GM18873 (cell line): ENCODE data around the gene GPHA2.

Source experiments
- ATAC-seq: cut with Tn5 transposase; IDR thresholded peaks from one replicate; pipeline ENCODE4 v1.9.1; 2021; ENCODE audit warnings: mild to moderate bottlenecking, moderate library complexity, moderate number of reproducible peaks; ENCODE audit not compliant: unreplicated experiment, low FRiP score

The GPHA2 gene

DNA sequence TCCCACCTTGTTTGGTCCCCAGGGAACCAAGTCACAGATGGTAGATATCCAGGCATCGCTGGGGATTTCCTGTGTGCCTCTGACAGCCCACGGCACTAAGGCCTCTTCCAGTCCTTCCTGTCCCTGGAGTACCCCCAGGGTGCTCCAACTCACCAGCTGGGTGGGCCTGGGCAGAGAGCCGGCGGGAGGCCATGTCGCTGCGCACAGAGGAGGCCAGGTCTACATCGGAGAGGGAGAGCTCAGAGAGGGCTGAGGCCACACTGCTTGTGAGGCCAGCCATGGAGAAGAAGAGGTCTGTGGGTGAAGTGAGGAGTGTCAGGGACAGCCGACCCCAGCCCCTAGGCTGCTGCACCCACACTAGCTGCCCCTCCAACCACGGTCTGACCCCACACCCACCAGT is 24.0 kb downstream of the GPHA2 start:
- ATAC-seq = no peak

DNA sequence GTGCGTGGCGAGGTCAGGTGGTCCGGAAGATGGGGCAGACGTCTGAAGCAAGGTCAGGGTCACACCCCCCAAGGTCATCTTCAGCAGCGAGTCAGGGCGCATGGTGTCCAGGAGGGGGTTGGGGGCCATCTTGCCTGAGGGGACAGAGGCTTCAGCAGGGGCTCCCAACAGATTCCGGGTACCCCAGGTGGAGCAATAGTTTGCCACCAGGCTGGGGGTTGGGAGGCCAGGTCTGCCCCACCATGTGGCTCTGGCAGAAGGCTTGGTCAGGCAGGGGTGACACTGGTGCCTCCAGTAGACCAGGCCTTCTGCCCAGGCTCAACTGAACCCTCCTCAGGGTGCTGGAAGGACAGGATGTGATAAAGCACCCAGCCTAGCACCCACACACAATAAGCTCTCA is 24.6 kb downstream of the GPHA2 start:
- ATAC-seq = no peak

DNA sequence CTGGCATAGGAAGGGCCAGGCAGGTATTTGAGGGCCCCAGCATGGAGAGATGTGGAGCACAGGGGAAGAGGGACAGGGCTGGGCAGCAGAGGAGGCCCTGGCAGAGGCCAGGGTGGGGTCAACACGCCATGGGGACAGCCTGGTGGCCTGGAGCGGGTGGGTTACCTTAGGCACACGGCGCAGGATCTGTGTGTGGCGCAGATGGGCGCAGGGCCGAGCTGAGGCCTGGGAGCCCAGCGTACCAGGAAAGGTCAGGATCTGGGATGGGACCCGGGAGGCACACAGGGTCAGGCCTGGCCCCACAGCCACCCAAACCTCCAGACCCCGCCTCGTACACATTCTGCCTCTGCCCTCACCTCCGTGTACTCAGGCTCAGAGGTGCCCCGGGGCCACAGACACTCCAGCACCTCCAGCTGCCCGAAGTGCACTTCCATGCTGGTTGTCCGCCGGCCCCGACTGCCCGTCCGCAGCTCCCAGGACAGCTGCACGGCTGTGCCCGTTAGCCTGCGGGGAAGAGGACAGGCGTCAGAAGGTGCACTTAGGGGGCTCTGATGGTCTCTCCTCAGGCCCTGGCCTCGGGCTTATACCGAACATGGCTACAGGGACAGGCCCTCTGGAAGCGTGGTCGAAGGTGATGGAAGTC is 25.1 kb downstream of the GPHA2 start:
- no peak for ATAC-seq

DNA sequence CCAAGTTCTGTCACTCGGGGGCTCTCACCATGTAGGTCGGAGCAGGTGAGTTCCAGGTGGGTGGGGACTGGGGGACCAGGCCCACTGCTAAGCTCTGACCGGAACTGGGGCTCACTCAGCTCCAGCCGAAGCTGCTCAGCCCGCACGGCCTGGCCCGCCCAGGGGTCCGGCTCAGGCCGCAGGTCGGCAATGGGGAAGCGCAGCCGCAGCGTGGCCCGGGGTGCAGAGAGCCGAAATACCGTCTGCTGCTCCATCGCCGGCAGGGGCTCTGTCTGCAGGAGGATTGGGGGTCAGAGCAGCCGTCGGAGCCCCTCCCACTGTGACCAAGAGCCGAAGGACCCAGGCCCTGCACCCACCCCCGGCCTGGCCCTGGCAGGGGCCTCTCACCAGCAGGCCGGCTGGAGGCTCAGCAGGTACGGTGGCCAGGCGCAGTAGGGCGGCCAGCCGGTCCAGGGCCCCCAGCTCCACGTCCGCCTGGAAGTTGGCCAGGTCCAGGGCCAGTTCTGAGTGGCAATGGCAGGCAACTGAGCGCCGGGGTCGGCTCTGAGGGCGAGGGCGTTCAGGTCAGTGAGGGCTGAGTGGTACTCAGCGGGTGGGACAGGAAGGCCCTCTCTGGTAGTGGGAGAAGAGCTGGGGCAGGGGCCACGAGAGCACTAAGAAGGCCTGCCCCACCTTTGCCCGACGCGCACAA is 25.9 kb downstream of the GPHA2 start:
- ATAC-seq = no peak

DNA sequence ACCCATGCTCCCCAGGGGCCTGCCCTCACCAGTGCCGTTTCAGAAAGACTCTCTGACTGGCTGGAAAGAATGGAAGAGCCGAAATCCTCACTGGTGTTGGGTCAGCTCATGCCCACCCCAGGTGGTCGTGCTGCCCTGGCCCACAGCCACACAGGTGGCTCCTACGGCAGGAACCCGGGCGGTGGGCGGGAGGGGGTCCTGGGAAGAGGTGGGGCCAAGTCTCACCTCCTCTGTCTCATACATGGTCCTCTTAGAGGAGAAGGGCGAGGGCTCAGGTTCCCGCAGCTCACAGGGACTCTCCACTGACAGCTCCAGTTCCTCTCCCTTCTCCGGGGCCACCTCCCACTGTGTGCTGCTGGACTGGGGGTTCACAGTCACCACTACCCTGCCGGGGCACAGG is 26.9 kb downstream of the GPHA2 start:
- no peak for ATAC-seq

DNA sequence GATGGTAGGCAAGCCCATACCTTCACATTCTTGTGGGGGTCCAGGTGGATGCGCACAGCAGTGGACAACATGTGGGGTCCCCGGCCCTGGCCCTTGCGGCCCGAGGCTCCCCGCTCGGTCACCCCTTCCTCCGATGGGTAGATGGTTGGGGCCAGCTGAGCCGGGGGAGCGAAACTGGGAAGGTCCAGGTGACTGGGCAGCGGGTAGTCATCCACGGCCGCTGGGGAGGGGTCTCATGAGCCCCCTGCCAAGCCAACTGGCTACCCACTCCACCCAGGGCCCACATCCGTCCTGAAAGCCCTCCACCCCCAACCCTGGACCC is 29.4 kb downstream of the GPHA2 start:
- ATAC-seq = no peak

DNA sequence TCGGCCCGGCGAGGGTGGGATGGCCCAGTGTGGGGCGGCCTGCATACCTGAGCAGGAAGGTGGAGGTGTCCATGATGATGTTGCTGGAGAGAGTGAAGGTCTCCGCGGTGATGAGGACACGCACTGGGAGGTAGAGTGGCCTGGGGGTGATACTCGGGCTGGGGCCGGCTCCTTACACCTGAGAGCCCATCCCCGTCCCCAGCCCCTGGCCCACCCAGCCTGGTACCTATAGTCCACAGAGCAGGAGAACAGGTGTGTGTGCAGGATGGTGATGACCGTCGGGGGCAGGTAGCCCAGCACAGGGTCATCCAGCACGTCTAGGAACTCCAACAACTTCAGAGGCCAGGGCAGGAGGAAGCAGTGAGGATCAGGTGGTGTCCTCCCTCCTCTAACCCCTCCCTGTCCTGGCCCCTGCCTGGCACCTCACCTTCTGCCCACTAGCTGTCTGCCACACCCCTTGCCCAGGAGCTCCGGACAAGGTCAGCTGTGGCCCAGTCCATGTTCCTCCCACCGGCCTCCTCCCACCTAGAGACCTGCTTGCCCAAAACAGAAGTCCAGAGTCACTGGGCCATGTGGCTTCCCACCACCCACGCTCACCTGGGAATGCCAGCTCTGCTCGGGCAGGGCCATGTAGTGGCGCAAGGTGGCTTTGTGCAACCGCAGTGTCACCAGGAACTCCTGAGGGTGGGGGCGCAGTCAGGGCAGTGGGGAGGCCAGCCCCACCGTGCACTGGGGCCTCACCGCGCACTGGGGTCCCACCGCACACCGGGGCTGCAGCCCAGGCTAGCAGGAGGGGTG is 30.0 kb downstream of the GPHA2 start:
- no peak for ATAC-seq

DNA sequence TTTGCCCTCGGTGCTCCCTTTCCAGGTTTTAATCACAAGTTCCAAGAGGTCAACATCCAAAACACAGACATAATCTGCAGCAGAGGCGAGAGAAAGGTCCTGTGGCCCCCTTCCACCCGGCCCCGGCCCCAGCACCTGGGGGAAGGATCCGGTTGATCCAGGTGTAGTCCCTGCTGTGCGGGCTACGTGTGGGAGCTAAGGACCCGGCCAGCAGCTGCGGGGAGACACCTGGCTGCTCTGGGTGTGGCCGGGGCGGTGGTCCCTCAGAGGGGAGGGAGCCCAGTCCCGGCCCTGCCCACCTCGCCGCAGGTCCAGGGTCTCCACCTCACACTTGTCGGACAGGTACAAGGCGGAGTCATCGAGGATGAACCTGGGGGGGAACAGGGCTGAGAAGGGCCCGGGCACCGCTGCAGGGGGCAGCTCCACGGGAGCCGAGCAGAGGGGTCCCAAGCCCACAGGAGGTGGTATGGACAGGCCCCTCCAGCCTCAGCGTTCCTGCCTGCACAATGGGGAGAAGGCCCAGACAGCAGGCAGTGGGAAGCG is 32.3 kb downstream of the GPHA2 start:
- no peak for ATAC-seq

DNA sequence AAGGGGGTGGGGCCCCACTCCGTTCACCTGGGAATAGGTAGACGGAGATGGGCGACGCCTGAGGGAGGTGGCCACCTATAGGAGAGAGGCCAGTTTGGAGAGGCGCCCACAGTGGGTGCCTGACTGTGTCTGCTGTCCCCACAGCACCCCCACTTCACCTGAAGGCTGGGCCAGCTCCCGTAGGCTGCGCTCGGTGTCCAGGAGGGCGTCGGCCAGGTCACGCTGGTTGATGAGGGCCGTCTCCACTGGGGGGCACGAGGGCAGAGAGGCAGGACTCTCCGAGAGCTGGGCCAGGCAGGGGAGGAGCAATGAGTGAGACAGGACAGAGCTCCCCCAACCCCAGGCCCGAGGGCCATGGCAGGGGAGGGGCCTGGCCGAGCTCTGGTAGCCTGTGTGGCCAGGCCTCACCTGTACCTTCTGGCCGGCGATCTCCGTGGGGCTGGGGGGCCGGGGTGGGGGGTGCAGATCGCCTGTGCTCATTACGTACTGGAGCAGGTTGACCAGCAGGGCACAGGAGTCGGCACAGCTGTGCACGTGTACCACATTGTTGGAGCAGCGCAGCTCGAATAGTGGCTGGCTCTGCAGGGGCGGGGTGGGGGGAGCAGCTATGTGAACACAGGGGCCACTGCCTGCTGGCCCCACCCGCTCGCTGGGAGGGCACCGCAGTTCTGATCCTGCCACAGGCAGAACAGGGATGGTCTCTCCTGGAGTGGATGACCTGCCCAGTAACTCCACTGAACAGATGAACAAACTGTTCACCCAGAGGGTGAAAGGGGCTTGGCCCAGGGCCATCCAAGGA is 33.4 kb downstream of the GPHA2 start:
- ATAC-seq = no peak

DNA sequence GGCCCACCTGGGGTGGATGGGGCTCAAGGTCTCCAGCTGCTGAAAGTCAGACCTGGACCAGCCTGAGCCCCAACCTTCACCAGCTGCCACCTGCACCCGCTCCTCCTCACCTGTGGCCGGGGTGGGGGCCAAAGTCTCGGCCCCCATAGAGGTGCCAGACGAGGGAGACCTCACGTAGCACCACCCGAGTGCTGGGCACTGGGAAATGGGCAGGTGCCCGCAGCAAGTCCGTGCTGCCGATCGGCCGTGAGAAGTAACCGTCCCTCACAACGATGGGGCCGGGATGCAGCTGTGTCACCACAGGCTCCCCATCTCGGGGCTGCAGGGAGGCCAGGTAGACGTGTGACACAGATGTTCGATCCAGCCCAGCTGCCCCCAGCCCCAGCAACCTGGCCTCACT is 34.9 kb downstream of the GPHA2 start:
- ATAC-seq = no peak

DNA sequence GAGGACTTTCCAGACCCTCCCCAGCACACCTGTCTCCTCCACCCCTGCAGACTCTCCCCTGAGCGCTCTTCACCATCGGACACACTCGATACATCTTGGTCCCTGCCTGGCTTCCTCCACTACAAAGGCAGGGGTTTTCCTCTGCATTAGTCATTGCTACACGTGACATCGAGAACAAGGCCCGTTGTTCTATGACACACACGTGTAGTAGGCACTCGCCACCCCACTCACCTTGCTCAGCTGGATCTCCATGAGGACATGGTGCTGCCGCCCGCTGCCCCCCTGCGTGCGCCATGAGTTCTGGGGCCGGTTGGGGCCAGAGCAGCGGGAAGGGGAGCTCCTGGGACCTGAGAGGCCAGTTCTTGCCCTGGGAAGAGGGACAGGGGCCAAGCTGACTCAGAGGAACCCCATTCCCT is 35.4 kb downstream of the GPHA2 start:
- ATAC-seq = no peak

DNA sequence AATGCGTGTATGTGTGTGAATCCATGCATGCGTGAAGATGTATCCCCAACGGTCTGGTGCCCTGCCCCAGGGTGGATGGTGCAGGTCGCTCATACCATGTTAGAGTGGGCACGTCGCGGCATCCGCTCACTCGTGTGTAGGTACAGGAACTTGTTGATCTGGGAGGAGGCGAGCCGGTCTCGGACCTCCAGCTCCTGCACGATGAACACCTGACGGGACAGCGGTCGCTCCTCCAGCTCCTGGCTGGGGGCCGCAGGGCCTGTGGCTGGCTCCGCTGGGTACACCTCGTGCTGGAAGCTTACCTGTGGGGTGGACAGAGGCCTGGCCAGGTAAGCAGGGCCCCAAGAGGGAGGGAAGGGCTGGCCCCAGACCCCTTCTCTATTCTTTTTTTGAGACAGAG is 37.2 kb downstream of the GPHA2 start:
- no peak for ATAC-seq

DNA sequence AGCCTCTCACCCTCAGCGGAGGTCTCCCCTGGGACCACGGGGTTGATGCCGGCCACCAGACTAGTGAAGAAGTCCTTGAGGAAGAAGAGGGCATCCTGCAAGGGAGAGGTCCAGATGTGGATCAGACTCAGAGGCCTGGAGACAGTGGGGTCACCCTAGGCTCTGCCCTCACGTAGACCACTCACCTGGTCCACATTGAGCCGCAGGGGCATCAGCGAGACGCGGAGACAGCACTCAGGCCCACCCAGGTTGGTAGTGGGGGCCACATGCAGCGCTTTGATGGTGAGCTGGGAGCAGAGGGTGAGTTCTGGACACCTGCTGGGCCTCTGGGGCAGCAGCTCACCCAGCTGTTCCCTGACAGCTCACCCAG is 37.6 kb downstream of the GPHA2 start:
- ATAC-seq = no peak

DNA sequence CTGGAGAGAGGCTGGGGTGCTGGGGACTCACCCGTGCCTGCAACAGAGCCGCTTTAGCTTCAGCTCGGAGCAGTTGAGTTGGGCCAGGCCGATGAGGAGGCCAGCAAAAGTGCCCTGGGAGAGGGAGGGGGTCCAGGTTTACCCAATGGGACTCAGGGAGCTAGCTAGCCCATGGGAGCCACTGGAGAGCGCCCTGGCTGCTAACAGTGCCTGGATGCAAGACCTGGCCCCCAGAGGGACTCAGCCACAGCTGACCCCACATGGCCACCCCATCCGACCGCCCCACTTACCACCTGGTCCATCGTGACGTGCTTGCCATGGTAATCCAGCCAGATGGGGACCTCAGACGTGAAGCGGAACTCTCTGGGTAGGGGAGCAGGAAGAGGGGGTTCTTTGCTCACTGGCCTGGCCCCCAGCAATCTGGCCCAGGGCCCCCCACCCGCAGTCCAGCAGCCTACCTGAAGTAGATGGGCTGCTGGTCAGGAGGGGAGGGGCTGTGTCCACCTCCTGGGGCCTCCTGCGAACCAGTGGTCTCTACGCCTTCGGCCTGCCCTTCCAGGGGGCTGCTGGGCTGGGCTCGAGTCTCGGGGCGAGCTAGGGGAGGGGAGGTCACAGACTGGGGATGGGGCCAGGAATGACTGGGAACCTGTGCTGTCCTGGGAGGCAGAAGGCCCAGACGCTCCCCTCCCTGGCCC is 38.2 kb downstream of the GPHA2 start:
- ATAC-seq = no peak

DNA sequence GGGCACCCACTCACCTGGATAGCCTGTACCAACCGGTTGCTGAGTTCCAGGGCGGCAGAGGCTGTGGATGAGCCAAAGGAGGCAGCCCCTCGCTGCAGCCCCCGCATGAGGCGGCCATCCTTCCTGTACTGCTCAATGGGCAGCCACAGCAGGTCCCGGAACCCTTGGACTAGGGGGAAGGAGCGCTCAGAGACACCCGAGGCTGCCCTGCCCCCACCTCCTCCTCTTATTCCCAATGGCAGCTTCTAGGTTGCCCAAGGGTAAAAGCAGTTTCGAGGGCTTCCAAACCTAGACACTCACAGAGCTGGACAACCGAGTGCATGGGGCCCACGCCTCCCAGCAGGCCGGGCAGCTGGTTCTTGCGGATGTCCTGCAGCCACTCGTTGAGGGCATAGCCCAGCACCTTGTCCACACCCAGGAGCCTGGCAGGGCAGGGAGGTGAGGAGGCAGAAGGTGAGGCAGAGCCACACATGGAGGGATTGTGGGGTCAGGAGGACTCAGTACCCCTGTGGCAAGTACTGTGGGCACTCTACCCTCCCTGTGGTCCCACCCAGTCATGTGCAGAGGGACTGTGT is 39.2 kb downstream of the GPHA2 start:
- ATAC-seq = no peak

DNA sequence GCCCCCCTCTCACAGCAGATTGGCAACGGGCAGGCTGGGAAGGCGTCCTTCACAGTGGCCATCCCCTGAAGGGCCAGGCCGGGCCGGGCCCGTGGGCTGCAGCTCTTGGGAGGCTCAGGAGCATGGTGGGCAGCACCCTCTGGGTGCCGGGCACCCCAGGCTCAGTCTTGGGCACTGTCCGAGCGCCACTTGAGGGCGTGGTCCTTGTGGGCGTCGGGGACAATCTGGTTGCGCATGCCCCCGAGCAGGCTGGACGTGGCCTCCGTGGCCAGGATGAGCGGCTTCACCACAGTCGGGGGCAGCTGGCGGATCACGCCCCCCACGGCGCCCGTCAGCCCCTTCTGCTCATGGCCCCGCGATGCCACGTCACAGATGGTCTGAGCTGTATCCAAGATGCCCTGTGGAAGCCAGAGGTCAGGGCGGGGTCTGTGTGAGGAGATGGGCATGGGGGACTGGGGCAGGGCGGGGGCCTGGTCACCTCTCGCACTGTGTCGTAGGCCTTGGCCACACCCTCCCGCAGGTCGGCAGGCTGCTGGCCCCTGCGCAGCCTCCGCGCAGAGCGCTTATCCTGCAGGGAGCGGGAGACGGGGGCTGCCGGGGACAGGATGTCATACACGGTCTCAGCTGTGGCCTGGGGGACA is 40.8 kb downstream of the GPHA2 start:
- no peak for ATAC-seq

DNA sequence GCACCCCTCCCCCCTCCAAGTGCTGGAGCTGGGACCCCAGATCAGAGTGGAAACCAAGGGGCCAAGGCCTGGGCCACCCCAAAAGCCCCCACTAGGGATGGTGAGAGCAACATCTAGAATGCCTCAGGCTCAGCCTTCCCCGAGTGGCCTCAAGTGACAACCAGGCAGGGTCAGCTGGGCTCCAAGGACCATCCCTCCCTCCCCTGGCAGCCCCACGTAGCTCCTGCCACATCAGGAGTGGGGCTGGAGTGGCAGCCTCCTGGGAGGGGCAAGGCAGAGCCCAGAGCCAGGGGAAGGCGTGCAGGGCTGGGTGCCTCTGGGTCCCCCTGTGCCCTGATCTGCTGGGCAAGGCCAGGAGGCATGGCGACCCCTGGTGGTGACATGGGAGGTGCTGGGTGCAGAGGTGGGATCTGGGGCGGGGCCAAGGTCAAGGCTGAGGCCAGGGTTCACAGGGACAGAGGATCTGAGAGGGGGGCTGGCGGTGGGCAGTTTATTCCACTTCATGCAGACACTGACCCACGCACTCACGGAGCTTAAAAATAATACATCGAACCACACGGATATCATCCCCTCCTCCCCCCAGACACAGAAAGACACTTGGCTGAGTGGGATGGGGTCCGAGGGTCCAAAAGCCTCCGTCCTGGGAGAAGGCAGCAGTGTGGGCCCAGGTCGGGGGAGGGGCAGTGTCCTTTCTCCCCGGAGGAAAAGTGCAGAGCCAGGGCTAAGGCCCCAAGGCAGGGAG is 41.5 kb downstream of the GPHA2 start:
- no peak for ATAC-seq

DNA sequence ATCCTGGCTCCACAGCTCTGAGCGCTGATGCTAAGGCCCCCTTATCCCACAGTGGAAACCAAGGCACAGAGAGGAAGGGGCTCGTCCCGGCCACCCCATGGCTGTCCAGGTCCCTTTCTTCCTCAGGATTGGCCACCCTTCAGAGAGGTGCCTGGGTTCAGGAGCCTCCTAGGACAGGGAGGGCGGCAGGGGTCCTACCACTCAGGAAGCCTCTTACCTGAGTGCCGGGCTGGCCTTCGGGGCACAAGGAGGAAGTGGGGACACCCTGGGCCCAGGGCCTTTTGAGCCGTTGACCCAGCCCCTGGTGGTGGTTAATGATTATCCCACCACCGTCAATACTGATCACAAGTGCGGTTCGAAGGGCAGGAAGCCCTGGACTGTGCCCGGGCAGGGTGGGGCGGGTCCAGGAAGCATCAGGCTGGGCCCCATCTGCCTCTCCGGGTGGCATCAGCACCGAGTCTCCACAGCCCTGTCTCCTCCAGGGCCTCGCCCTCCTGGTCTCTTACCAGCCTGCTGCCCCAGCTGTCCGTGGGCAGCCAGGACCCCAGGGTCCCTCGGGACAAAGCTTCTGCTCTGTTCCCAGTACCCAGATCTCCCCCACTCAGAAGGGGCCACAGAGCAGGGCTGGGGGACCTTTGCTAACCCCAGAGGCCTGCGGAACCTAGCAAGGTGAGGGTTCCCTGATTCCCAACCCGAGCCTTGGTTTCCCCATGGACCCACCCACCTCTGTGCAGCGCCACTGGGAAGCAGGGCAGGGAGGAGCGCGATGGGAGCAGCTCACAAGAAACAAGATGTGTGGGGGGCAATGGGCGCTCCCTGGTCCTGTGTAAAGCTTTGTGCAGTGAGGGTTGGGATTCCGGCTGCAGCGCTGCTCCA is 42.3 kb downstream of the GPHA2 start:
- no peak for ATAC-seq
